Hepatocyte (in vitro differentiated cells): ENCODE results near the gene HSD11B1L.

ENCODE experiments used
- CTCF ChIP-seq: fragments of 200-600 bp; sonication (generic); IDR thresholded peaks from 2 replicates; pipeline ENCODE4 v1.5.1; 2016; ENCODE audit warnings: antibody characterized with exemption, mild to moderate bottlenecking; ENCODE audit not compliant: poor library complexity
- EZH2 ChIP-seq: fragments of 200-600 bp; sonication (generic); IDR thresholded peaks from 2 replicates; pipeline ENCODE4 v1.6.1; 2016; ENCODE audit warnings: antibody characterized with exemption, mild to moderate bottlenecking, borderline replicate concordance
- EZH2phosphoT487 ChIP-seq: fragments of 200-600 bp; sonication (generic); IDR thresholded peaks from one replicate; pipeline ENCODE4 v1.6.1; 2018; ENCODE audit warnings: antibody characterized with exemption, mild to moderate bottlenecking, low read depth, moderate library complexity; ENCODE audit not compliant: unreplicated experiment, severe bottlenecking

GRCh38 chr19:5680084-5680436, 767 bp upstream of the HSD11B1L start:
- no peak for TF ChIP-seq EZH2
- TF ChIP-seq CTCF = no peak
- TF ChIP-seq EZH2phosphoT487 = no peak
